Suprapubic skin (tissue), 3 donors: ENCODE measurements around the gene RTBDN.

ENCODE experiments used
- EP300 ChIP-seq: sonication (generic); formaldehyde crosslinking; IDR thresholded peaks from one replicate; pipeline ENCODE4 v1.6.1; 2017; ENCODE audit warnings: antibody characterized with exemption
- POLR2A ChIP-seq, 2 donors: fragments of 450-650 bp; IDR thresholded peaks; one replicate each; pipeline ENCODE4 v1.6.1; 2017; ENCODE audit warnings: antibody characterized with exemption in 2 of 2, mild to moderate bottlenecking in 2 of 2, moderate library complexity in 2 of 2
- TF ChIP-seq, protein P1 (sequence below), 2 donors: fragments of 200-600 bp in 1 of 2; fragments of 450-650 bp in 1 of 2; sonication (generic) in 1 of 2; IDR thresholded peaks; one replicate each; pipeline ENCODE4 v1.5.1; 2016 to 2019; ENCODE audit warnings: antibody characterized with exemption in 2 of 2, mild to moderate bottlenecking in 1 of 2, moderate library complexity in 1 of 2

DNA sequence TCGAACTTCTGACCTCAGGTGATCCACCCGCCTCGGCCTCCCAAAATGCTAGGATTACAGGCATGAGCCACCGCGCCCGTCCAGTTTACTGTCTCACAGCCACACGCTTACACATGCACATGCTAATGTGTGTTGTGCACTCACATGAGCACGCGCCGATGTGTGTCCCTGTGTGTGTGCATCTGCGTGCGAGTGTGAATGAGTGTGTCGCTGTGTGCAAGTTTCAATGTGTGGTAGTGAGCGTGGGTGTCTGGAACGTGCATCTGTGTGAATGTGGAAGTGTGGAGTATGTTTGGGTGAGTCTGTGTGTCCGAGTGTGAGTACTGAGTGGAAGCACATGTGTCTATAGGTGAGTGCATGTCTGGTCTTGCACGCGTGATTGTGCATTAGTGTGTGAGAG lies 8.1 kb upstream of the RTBDN start:
- no peak for TF ChIP-seq POLR2A (IDR thresholded peaks at IDR 0.05)
- TF ChIP-seq, protein P1, sequence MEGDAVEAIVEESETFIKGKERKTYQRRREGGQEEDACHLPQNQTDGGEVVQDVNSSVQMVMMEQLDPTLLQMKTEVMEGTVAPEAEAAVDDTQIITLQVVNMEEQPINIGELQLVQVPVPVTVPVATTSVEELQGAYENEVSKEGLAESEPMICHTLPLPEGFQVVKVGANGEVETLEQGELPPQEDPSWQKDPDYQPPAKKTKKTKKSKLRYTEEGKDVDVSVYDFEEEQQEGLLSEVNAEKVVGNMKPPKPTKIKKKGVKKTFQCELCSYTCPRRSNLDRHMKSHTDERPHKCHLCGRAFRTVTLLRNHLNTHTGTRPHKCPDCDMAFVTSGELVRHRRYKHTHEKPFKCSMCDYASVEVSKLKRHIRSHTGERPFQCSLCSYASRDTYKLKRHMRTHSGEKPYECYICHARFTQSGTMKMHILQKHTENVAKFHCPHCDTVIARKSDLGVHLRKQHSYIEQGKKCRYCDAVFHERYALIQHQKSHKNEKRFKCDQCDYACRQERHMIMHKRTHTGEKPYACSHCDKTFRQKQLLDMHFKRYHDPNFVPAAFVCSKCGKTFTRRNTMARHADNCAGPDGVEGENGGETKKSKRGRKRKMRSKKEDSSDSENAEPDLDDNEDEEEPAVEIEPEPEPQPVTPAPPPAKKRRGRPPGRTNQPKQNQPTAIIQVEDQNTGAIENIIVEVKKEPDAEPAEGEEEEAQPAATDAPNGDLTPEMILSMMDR (IDR thresholded peaks at IDR 0.05), result no peak
- no peak for TF ChIP-seq EP300
